Measurements from ENCODE around the gene INPP1. TPM values are rescaled to one million over a fixed set of nuclear protein-coding genes. Genes with fewer than 3 reads are reported as not detected.

Gene INPP1
- total RNA-seq (2021) (2.3 to 3.4 TPM (median 2.3 TPM) in 3 replicates), Bru-seq, nascent RNA (percentile 42 among the genes with signal in this experiment)
- long read RNA-seq, experiment 1, partial matches to known transcripts = 0 of 2 reads
- long read RNA-seq, experiment 1, other reads (novel, unspliced or antisense) = 0 of 2 reads
- long read RNA-seq, experiment 2, partial matches to known transcripts = 0 of 1 reads
- long read RNA-seq, experiment 2, other reads (novel, unspliced or antisense) = 0 of 1 reads
- long read RNA-seq, experiment 3, partial matches to known transcripts = 0 of 2 reads
- long read RNA-seq, experiment 3, other reads (novel, unspliced or antisense) = 2 of 2 reads

DNA sequence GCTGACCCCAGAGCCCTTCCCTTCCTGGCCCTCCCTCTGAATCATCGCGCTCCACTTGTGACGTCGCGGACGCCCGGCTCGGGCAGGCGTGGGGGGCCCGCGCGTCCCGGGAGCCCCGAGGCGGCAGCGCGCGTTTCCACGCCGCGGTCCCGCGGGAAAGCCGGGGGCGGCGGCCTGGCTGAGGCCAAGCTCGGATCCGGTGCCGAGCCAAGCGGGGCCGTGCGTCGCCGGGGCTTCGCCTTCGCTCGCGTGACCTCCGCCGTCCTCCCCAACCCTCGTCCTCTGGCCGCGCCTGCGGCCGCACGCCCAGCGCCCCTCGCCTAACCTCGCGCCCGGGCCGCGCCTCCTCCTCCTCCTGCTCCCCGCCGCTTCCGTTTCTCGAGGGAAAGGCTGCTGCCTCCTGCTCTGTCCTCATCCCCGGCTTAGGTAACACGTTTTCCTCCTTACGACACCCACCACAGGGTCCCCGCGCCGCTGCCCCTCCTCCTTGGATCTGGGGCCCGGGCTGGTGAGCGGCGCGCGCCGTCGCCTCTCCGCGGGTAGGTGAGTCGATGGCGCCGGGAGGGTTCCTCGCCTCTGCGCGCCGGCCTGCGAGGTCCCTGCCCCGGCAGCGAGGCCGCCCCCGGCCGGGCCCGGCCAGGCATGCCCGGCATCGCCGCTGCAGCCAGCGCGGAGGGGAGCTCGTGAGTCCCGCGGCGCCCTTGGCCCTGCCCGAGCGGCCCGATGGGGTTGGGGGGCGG, at the start of gene INPP1:
Gene INPP1 (plus strand): TSS at position 54 of the 740 bp plus-strand sequence. CDS start 16,514 bp downstream, outside the sequence.
- ChIA-PET CTCF (interaction anchor here (0.8 to 1.8 kb wide), 5 partner anchors 11 to 336 kb away, joined by 3 to 7 read pairs (median 3); partner anchors contain the start of gene HIBCH), POLR2A (interaction anchor here (0.9 kb wide), 2 partner anchors 9 to 24 kb away, joined by 3 read pairs; partner anchors contain the start of gene HIBCH)
- DNase-seq (ENCODE audit: low spot score) (peak; percentile 60), ATAC-seq (peak; percentile 76)
- H3K27me3 Mint-ChIP-seq (ENCODE audit: low read depth) = peaks cover 23% of the 10 kb centered on the region
- peaks cover 16% of the 10 kb centered on the region for H3K4me1 Mint-ChIP-seq
- H3K4me3 Mint-ChIP-seq = peak within 1 kb of the TSS; percentile 71
- no peaks in the 10 kb centered on the region for H3K9me3 Mint-ChIP-seq
- H3K27ac Mint-ChIP-seq = no peak within 1 kb of the TSS
- H3K36me3 Mint-ChIP-seq = no peaks in the 10 kb centered on the region
- TF ChIP-seq GTF2I (CRISPR knock-in tag; conservative IDR thresholded peaks at IDR 0.05) (no peak), PRDM15 (CRISPR knock-in tag; IDR thresholded peaks at IDR 0.05) (peak; percentile 51), NR3C1 (CRISPR knock-in tag; conservative IDR thresholded peaks at IDR 0.05; ENCODE audit: low read depth) (0 out of 2 replicates have a peak, but pooled peaks have one; percentile 42), ZNF219 (CRISPR knock-in tag; IDR thresholded peaks at IDR 0.05; ENCODE audit: borderline replicate concordance) (no peak), SMAD3 (CRISPR knock-in tag; IDR thresholded peaks at IDR 0.05; ENCODE audit: borderline replicate concordance) (peak; percentile 85), FOXK1 (CRISPR knock-in tag; IDR thresholded peaks at IDR 0.05) (no peak; the same call in 1 of the 2 replicates), MAX (CRISPR knock-in tag; IDR thresholded peaks at IDR 0.05) (peak; percentile 95), SOX15 (CRISPR knock-in tag; IDR thresholded peaks at IDR 0.05) (no peak), TCF7 (CRISPR knock-in tag; IDR thresholded peaks at IDR 0.05; ENCODE audit: low read depth) (no peak; the same call in 1 of the 2 replicates), HMGA2 (CRISPR knock-in tag; IDR thresholded peaks at IDR 0.05) (no peak), IRF2 (CRISPR knock-in tag; IDR thresholded peaks at IDR 0.05; ENCODE audit: borderline replicate concordance, low read depth) (no peak), NFATC4 (CRISPR knock-in tag; IDR thresholded peaks at IDR 0.05) (no peak), E2F1 (CRISPR knock-in tag; IDR thresholded peaks at IDR 0.05) (peak; percentile 74; the same call in 1 of the 2 replicates), SMAD4 (CRISPR knock-in tag; IDR thresholded peaks at IDR 0.05) (peak; percentile 79), E2F5 (CRISPR knock-in tag; IDR thresholded peaks at IDR 0.05) (no peak; the same call in none of the 2 replicates), NR2C2 (CRISPR knock-in tag; IDR thresholded peaks at IDR 0.05) (0 out of 2 replicates have a peak, but pooled peaks have one; percentile 54), NFYB (CRISPR knock-in tag; conservative IDR thresholded peaks at IDR 0.05; ENCODE audit: low read depth) (no peak), NFE2L1 (CRISPR knock-in tag; IDR thresholded peaks at IDR 0.05) (peak; percentile 85), ZNF121 (CRISPR knock-in tag; IDR thresholded peaks at IDR 0.05) (no peak), ESRRA (CRISPR knock-in tag; IDR thresholded peaks at IDR 0.05; ENCODE audit: borderline replicate concordance) (peak; percentile 88), SP1 (CRISPR knock-in tag; conservative IDR thresholded peaks at IDR 0.05) (0 out of 2 replicates have a peak, but pooled peaks have one; percentile 28), JAZF1 (CRISPR knock-in tag; IDR thresholded peaks at IDR 0.05) (no peak), TP53 (CRISPR knock-in tag; IDR thresholded peaks at IDR 0.05) (no peak), ELF4 (CRISPR knock-in tag; IDR thresholded peaks at IDR 0.05; ENCODE audit: low read depth) (no peak; the same call in 1 of the 2 replicates), FOXP1 (CRISPR knock-in tag; IDR thresholded peaks at IDR 0.05; ENCODE audit: borderline replicate concordance) (peak; percentile 91; the same call in 1 of the 2 replicates), CDX4 (CRISPR knock-in tag; IDR thresholded peaks at IDR 0.05; ENCODE audit: borderline replicate concordance) (no peak), CREM (CRISPR knock-in tag; IDR thresholded peaks at IDR 0.05) (peak; percentile 65)
- TF ChIP-seq, protein P1, sequence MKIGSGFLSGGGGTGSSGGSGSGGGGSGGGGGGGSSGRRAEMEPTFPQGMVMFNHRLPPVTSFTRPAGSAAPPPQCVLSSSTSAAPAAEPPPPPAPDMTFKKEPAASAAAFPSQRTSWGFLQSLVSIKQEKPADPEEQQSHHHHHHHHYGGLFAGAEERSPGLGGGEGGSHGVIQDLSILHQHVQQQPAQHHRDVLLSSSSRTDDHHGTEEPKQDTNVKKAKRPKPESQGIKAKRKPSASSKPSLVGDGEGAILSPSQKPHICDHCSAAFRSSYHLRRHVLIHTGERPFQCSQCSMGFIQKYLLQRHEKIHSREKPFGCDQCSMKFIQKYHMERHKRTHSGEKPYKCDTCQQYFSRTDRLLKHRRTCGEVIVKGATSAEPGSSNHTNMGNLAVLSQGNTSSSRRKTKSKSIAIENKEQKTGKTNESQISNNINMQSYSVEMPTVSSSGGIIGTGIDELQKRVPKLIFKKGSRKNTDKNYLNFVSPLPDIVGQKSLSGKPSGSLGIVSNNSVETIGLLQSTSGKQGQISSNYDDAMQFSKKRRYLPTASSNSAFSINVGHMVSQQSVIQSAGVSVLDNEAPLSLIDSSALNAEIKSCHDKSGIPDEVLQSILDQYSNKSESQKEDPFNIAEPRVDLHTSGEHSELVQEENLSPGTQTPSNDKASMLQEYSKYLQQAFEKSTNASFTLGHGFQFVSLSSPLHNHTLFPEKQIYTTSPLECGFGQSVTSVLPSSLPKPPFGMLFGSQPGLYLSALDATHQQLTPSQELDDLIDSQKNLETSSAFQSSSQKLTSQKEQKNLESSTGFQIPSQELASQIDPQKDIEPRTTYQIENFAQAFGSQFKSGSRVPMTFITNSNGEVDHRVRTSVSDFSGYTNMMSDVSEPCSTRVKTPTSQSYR (CRISPR knock-in tag; IDR thresholded peaks at IDR 0.05) = peak; percentile 84; the same call in 1 of the 2 replicates

Data from WTC11 (cell line).